Measurements from ENCODE around the gene NFIA. TPM values are rescaled to one million over a fixed set of nuclear protein-coding genes. Genes with fewer than 3 reads are reported as not detected.
A peak's percentile ranks its signal among the peaks of the same experiment; 100 is the strongest.

The NFIA gene
- total and polyA plus RNA-seq, 9 of the 15 experiments (the other 6 are each of a cell fraction or from before 2014, with no cell fraction given): 5.3 to 24.9 (median 9.8) TPM

DNA sequence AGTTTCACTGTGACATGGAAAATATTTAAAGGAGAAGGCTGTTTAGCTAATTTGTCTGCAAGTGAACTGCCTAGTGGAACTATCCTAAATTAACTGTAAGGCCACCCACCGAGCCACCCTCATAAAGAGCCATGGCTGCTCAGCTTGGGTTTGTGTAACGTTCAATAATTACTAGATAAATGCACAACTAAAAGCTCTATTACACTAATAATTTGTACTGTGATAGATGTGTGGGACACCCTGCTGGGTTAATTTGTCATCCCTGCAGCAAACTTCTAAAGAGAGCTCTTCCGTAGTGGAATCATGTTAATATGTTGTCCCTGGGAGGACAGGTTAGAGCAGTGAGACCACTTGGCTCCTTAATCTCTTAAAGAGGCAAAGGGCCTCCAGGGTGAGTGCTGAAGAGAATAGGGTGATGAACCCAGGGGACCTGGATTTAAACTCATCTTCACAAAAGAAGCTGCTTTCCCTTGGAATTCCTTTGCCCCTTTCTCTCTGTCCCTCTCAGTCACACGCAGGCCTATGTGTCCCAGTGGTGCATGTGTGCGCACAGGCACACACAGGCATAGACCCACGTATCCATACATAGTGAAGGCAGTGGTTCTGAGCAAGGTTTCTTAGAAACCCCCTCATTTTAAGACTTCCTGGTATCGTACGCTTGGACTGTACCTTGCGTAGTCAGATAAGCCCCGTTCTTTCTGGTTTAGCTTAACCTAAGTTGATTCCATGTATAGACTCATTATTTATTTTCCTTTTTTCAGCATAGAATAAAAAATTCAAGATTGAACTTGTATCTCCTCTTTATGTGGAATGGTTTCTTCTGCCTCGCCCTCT, 310.3 kb downstream of the NFIA start (continued):
- TF ChIP-seq SFPQ (IDR thresholded peaks at IDR 0.05; ENCODE audit: low read depth, low read length): no peak
- TF ChIP-seq BMI1 (IDR thresholded peaks at IDR 0.05; ENCODE audit: low read length): no peak
- TF ChIP-seq TSHZ1 (CRISPR knock-in tag; IDR thresholded peaks at IDR 0.05): no peak
- no peak for TF ChIP-seq TCFL5 (CRISPR knock-in tag; conservative IDR thresholded peaks at IDR 0.05)
- no peak for TF ChIP-seq PPARD (CRISPR knock-in tag; IDR thresholded peaks at IDR 0.05)
- TF ChIP-seq FOXK2 (conservative IDR thresholded peaks at IDR 0.05 in 1 of 2, IDR thresholded peaks at IDR 0.05 in 1 of 2; ENCODE audit: low read depth in 2 of 2): 0 out of 4 replicates have a peak, but pooled peaks of 1 of the 2 experiments have one; percentile 57
- TF ChIP-seq TEAD4 (IDR thresholded peaks at IDR 0.05; ENCODE audit: low read length): peak; percentile 35; the same call in 1 of the 2 replicates
- TF ChIP-seq TEAD4 (CRISPR knock-in tag; IDR thresholded peaks at IDR 0.05; ENCODE audit: borderline replicate concordance): no peak
- TF ChIP-seq, protein P1, sequence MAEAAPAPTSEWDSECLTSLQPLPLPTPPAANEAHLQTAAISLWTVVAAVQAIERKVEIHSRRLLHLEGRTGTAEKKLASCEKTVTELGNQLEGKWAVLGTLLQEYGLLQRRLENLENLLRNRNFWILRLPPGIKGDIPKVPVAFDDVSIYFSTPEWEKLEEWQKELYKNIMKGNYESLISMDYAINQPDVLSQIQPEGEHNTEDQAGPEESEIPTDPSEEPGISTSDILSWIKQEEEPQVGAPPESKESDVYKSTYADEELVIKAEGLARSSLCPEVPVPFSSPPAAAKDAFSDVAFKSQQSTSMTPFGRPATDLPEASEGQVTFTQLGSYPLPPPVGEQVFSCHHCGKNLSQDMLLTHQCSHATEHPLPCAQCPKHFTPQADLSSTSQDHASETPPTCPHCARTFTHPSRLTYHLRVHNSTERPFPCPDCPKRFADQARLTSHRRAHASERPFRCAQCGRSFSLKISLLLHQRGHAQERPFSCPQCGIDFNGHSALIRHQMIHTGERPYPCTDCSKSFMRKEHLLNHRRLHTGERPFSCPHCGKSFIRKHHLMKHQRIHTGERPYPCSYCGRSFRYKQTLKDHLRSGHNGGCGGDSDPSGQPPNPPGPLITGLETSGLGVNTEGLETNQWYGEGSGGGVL (CRISPR knock-in tag; IDR thresholded peaks at IDR 0.05): no peak
- TF ChIP-seq ARNT (IDR thresholded peaks at IDR 0.05): no peak
- TF ChIP-seq GATAD2B (IDR thresholded peaks at IDR 0.05; ENCODE audit: borderline replicate concordance): 0 out of 2 replicates have a peak, but pooled peaks have one; percentile 15
- no peak for TF ChIP-seq FOXP1 (CRISPR knock-in tag; IDR thresholded peaks at IDR 0.05)
- TF ChIP-seq ZNF311 (CRISPR knock-in tag; IDR thresholded peaks at IDR 0.05): no peak
- no peak for TF ChIP-seq GABPB1 (CRISPR knock-in tag; IDR thresholded peaks at IDR 0.05)
- no peak for TF ChIP-seq MAFF (IDR thresholded peaks at IDR 0.05; ENCODE audit: low read length)
- no peak for TF ChIP-seq NR2F6 (CRISPR knock-in tag; IDR thresholded peaks at IDR 0.05)
- peak; percentile 65; the same call in 1 of the 2 replicates for TF ChIP-seq DPF2 (IDR thresholded peaks at IDR 0.05)
